Right ventricle myocardium inferior (tissue), 1 donor: ENCODE data around the gene PTPN7. TPM values are rescaled to one million over a fixed set of nuclear protein-coding genes. Genes with fewer than 3 reads are reported as not detected.
"Not testable (repeated sequence)": the region's sequence is repeated elsewhere in the genome, so short reads cannot be mapped to it uniquely, and the experiment has no call there.

Experiments
- ATAC-seq: fragments of 200-7000 bp; cut with Tn5 transposase; one replicate; pipeline ENCODE4 v1.9.1; 2020; ENCODE audit warnings: mild to moderate bottlenecking, moderate library complexity
- DNase-seq: peaks from one replicate; pipeline ENCODE4 v3.0.0; 2021; ENCODE audit errors: missing footprints
- intact Hi-C: fragments of 100-400 bp; cut with DNase I; formaldehyde crosslinking; loops from one replicate; pipeline ENCODE4 v1.11.0; 2022
- total RNA-seq: library from RNA; stranded (reverse); fragmentation: NEBNext Ultra II Directional; extraction: Animal tissue kit (Norgen Biotek cat#: 25700); gene quantifications from one replicate; pipeline ENCODE4 v1.2.1, GENCODE V29; 2021
- donor health status: DM: no; HTN: yes; CAD: no; lungs with severe emphysema.

PTPN7 gene
- total RNA-seq, 1 donor from 2014 or later: 0.51 TPM

- DNase-seq: no peak
- intact Hi-C loops: no loop called here
- ATAC-seq: no peak
Measured at GRCh38 chr1:202125611-202126010, 34.8 kb downstream of the PTPN7 start.

- intact Hi-C loops: loop anchor here (5.0 kb wide), 1 partner anchor 227 kb away; no protein-coding TSS in a partner anchor
- DNase-seq: no peak
- no peak for ATAC-seq
Measured at GRCh38 chr1:202124142-202124541, 36.3 kb downstream of the PTPN7 start.

GRCh38 chr1:202123336-202123813, 37.0 kb downstream of the PTPN7 start:
- ATAC-seq: no peak
- DNase-seq: no peak
- intact Hi-C loops: loop anchor here (5.0 kb wide), 1 partner anchor 226 kb away; no protein-coding TSS in a partner anchor

GRCh38 chr1:202122639-202123335, 37.6 kb downstream of the PTPN7 start, which contains the start of gene GPR37L1:
GPR37L1 (plus strand) TSS chr1:202122917; CDS start chr1:202122964, 47 bp downstream.
- intact Hi-C loops: loop anchor here (5.0 kb wide), 1 partner anchor 225 kb away; no protein-coding TSS in a partner anchor
- DNase-seq: no peak
- peak; percentile 65 for ATAC-seq

- ATAC-seq (no peak), DNase-seq (no peak)
- intact Hi-C loops: loop anchor here (5.0 kb wide), 1 partner anchor 224 kb away; no protein-coding TSS in a partner anchor
Measured at GRCh38 chr1:202121006-202121405, 39.4 kb downstream of the PTPN7 start.

- DNase-seq: no peak
- no peak for ATAC-seq
- intact Hi-C loops: loop anchor here (1.0 kb wide), 1 partner anchor 109 kb away; no protein-coding TSS in a partner anchor
Measured at GRCh38 chr1:202117898-202118371, 42.5 kb downstream of the PTPN7 start.

GRCh38 chr1:202116287-202116686, 44.1 kb downstream of the PTPN7 start:
- ATAC-seq: no peak
- intact Hi-C loops: no loop called here
- no peak for DNase-seq

GRCh38 chr1:202113690-202114300, 46.6 kb downstream of the PTPN7 start:
- intact Hi-C loops: no loop called here
- ATAC-seq (no peak), DNase-seq (no peak)

GRCh38 chr1:202112859-202113689, 47.3 kb downstream of the PTPN7 start:
- peak; percentile 77 for ATAC-seq
- intact Hi-C loops: no loop called here
- no peak for DNase-seq

- DNase-seq, ATAC-seq, intact Hi-C loops: not testable (repeated sequence)
Measured at GRCh38 chr1:202111589-202111988, 48.8 kb downstream of the PTPN7 start.

GRCh38 chr1:202110977-202111376, 49.4 kb downstream of the PTPN7 start:
- intact Hi-C loops: no loop called here
- DNase-seq (no peak), ATAC-seq (no peak)

GRCh38 chr1:202107801-202108731, 52.3 kb downstream of the PTPN7 start:
- no peak for DNase-seq
- peak; percentile 68 for ATAC-seq
- intact Hi-C loops: loop anchor here (2.0 to 5.0 kb wide), 2 partner anchors 51 to 221 kb away; partner anchors contain the start of gene SHISA4

GRCh38 chr1:202107321-202107761, 53.1 kb downstream of the PTPN7 start:
- intact Hi-C loops: loop anchor here (2.0 to 5.0 kb wide), 2 partner anchors 51 to 220 kb away; partner anchors contain the start of gene SHISA4
- peak; percentile 80 for ATAC-seq
- peak; percentile 78 for DNase-seq

GRCh38 chr1:202106340-202107254, 53.8 kb downstream of the PTPN7 start:
- intact Hi-C loops: loop anchor here (2.0 to 5.0 kb wide), 2 partner anchors 50 to 219 kb away; partner anchors contain the start of gene SHISA4
- no peak for DNase-seq
- peak; percentile 14 for ATAC-seq

- no peak for ATAC-seq
- intact Hi-C loops: loop anchor here (2.0 to 5.0 kb wide), 2 partner anchors 49 to 218 kb away; partner anchors contain the start of gene SHISA4
- no peak for DNase-seq
Measured at GRCh38 chr1:202105571-202106339, 54.6 kb downstream of the PTPN7 start.

- DNase-seq: no peak
- intact Hi-C loops: no loop called here
- ATAC-seq: no peak
Measured at GRCh38 chr1:202104073-202104472, 56.3 kb downstream of the PTPN7 start.
